H9 (cell line): ENCODE results near the gene EIF2D. TPM values are rescaled to one million over a fixed set of nuclear protein-coding genes. Genes with fewer than 3 reads are reported as not detected.
A peak's percentile ranks its signal among the peaks of the same experiment; 100 is the strongest.

Source experiments
- DNase-seq: peaks from one replicate; pipeline ENCODE4 v3.0.0-alpha.2; 2017
- H2AFZ ChIP-seq: one replicate; pipeline ENCODE4 v1.6.1; 2013; ENCODE audit warnings: mild to moderate bottlenecking, low read length, control low read depth, moderate library complexity
- H2AK5ac ChIP-seq: 2 replicates; pipeline ENCODE4 v1.6.1; 2013; ENCODE audit warnings: low read length, control low read depth, mixed read lengths; ENCODE audit not compliant: insufficient read length
- H2BK120ac ChIP-seq: one replicate; pipeline ENCODE4 v1.6.1; 2013; ENCODE audit warnings: low read depth, mild to moderate bottlenecking, low read length, control low read depth, inconsistent platforms; ENCODE audit not compliant: poor library complexity, severe bottlenecking
- H2BK12ac ChIP-seq: 2 replicates; pipeline ENCODE4 v1.6.1; 2013; ENCODE audit warnings: low read length, control low read depth, mixed read lengths, low read depth; ENCODE audit not compliant: insufficient read length
- H2BK15ac ChIP-seq: 2 replicates; pipeline ENCODE4 v1.6.1; 2013; ENCODE audit warnings: low read depth, low read length, control low read depth
- H2BK20ac ChIP-seq: one replicate; pipeline ENCODE4 v1.6.1; 2013; ENCODE audit warnings: low read depth, mild to moderate bottlenecking, low read length, control low read depth, inconsistent platforms; ENCODE audit not compliant: poor library complexity, severe bottlenecking
- H2BK5ac ChIP-seq: 2 replicates; pipeline ENCODE4 v1.6.1; 2013; ENCODE audit warnings: low read length, control low read depth, mixed read lengths; ENCODE audit not compliant: insufficient read length
- H3K14ac ChIP-seq: 2 replicates; pipeline ENCODE4 v1.6.1; 2013; ENCODE audit warnings: low read length, control low read depth; ENCODE audit not compliant: insufficient read depth
- H3K18ac ChIP-seq: 2 replicates; pipeline ENCODE4 v1.6.1; 2013; ENCODE audit warnings: low read depth, mild to moderate bottlenecking, mixed read lengths, low read length, control low read depth; ENCODE audit not compliant: insufficient read length
- H3K23ac ChIP-seq: 2 replicates; pipeline ENCODE4 v1.6.1; 2013; ENCODE audit warnings: low read length, control low read depth, mixed read lengths, low read depth; ENCODE audit not compliant: insufficient read length
- H3K23me2 ChIP-seq: 2 replicates; pipeline ENCODE4 v1.6.1; 2013; ENCODE audit warnings: low read depth, mild to moderate bottlenecking, mixed read lengths, low read length, control low read depth; ENCODE audit not compliant: insufficient read length, poor library complexity, severe bottlenecking
- H3K27ac ChIP-seq: 2 replicates; pipeline ENCODE4 v1.5.1; 2013; ENCODE audit warnings: low read length, control low read depth, mixed read lengths, low read depth; ENCODE audit not compliant: insufficient read length
- H3K27me3 ChIP-seq: 2 replicates; pipeline ENCODE4 v1.6.1; 2013; ENCODE audit warnings: low read length, control low read depth, inconsistent platforms; ENCODE audit not compliant: insufficient read depth
- H3K4ac ChIP-seq: 2 replicates; pipeline ENCODE4 v1.6.1; 2013; ENCODE audit warnings: low read depth, mild to moderate bottlenecking, control low read depth, inconsistent platforms, low read length, moderate library complexity
- H3K4me1 ChIP-seq: 2 replicates; pipeline ENCODE4 v1.6.1; 2013; ENCODE audit warnings: low read length, control low read depth, inconsistent platforms; ENCODE audit not compliant: insufficient read depth
- H3K4me2 ChIP-seq: 2 replicates; pipeline ENCODE4 v1.6.1; 2013; ENCODE audit warnings: low read length, control low read depth, mixed read lengths; ENCODE audit not compliant: insufficient read length, insufficient read depth
- H3K56ac ChIP-seq: 2 replicates; pipeline ENCODE4 v1.6.1; 2013; ENCODE audit warnings: low read depth, mild to moderate bottlenecking, mixed read lengths, low read length, control low read depth; ENCODE audit not compliant: insufficient read length
- H3K79me1 ChIP-seq: 2 replicates; pipeline ENCODE4 v1.6.1; 2013; ENCODE audit warnings: low read depth, mild to moderate bottlenecking, moderate library complexity, low read length, control low read depth, inconsistent platforms; ENCODE audit not compliant: insufficient read depth, poor library complexity, severe bottlenecking
- H3K79me2 ChIP-seq: 2 replicates; pipeline ENCODE4 v1.6.1; 2013; ENCODE audit warnings: low read length, control low read depth, inconsistent platforms; ENCODE audit not compliant: insufficient read depth
- H3K9ac ChIP-seq: 2 replicates; pipeline ENCODE4 v1.6.1; 2013; ENCODE audit warnings: low read length, control low read depth, mixed read lengths; ENCODE audit not compliant: insufficient read length; ENCODE audit errors: extremely low read depth
- H3K9me3 ChIP-seq: one replicate; pipeline ENCODE4 v1.6.1; 2013; ENCODE audit warnings: low read depth, low read length, inconsistent platforms; ENCODE audit not compliant: control insufficient read depth
- H3T11ph ChIP-seq: one replicate; pipeline ENCODE4 v1.6.1; 2013; ENCODE audit warnings: mild to moderate bottlenecking, low read length, control low read depth, inconsistent platforms
- H4K20me1 ChIP-seq: one replicate; pipeline ENCODE4 v1.6.1; 2013; ENCODE audit not compliant: control insufficient read depth, insufficient read length, insufficient read depth
- H4K5ac ChIP-seq: 2 replicates; pipeline ENCODE4 v1.6.1; 2013; ENCODE audit warnings: low read depth, mild to moderate bottlenecking, mixed read lengths, low read length, control low read depth; ENCODE audit not compliant: insufficient read length
- H4K8ac ChIP-seq: replicated peaks from 2 replicates; pipeline ENCODE4 v1.6.1; 2013; ENCODE audit warnings: low read length, control low read depth, mixed read lengths, low read depth; ENCODE audit not compliant: insufficient read length
- H4K91ac ChIP-seq: 2 replicates; pipeline ENCODE4 v1.6.1; 2013; ENCODE audit warnings: low read depth, mild to moderate bottlenecking, moderate library complexity, mixed read lengths, low read length, control low read depth; ENCODE audit not compliant: insufficient read length
- H3K27ac Mint-ChIP-seq, 3 experiments: 2 replicates in 2 of 3; 3 replicates in 1 of 3; pipeline ENCODE4 v1.8.0; 2020 to 2021; ENCODE audit warnings: mixed read lengths in 3 of 3, mild to moderate bottlenecking in 1 of 3, moderate library complexity in 1 of 3
- H3K27me3 Mint-ChIP-seq: 2 replicates; pipeline ENCODE4 v1.8.0; 2021; ENCODE audit warnings: low read depth, mild to moderate bottlenecking, moderate library complexity, mixed read lengths
- H3K36me3 Mint-ChIP-seq, 3 experiments: 2 replicates in 2 of 3; 3 replicates in 1 of 3; pipeline ENCODE4 v1.8.0; 2020 to 2021; ENCODE audit warnings: low read depth in 3 of 3, mixed read lengths in 3 of 3; ENCODE audit not compliant: insufficient read depth in 1 of 3
- H3K4me1 Mint-ChIP-seq, 2 experiments: 2 replicates each; pipeline ENCODE4 v1.8.0; 2020; ENCODE audit warnings: mixed read lengths in 2 of 2
- H3K4me3 Mint-ChIP-seq, 2 experiments: 2 replicates in 1 of 2; 3 replicates in 1 of 2; pipeline ENCODE4 v1.8.0; 2020 to 2021; ENCODE audit warnings: mild to moderate bottlenecking in 2 of 2, mixed read lengths in 2 of 2, moderate library complexity in 1 of 2
- H3K9me3 Mint-ChIP-seq, 2 experiments: 2 replicates in 1 of 2; 3 replicates in 1 of 2; pipeline ENCODE4 v1.8.0; 2020; ENCODE audit warnings: mild to moderate bottlenecking in 2 of 2, mixed read lengths in 2 of 2, moderate library complexity in 1 of 2
- CTCF ChIP-seq: fragments of 200-600 bp; sonication (generic); conservative IDR thresholded peaks from 3 replicates; pipeline ENCODE4 v1.8.0; 2021; ENCODE audit warnings: antibody characterized with exemption, mild to moderate bottlenecking
- WGBS: extraction: QIAGEN DNeasy Blood & Tissue Kit; methylation state at CpG from one replicate; pipeline ENCODE4 v1.1.7; 2013; ENCODE audit warnings: missing lambda C conversion rate, low lambda C conversion rate, mixed read lengths; ENCODE audit not compliant: insufficient read length; ENCODE audit errors: extremely low coverage; 5-methylcytosine and 5-hydroxymethylcytosine counted together
- total RNA-seq: library from RNA; stranded (reverse); gene quantifications from 2 replicates; pipeline ENCODE4 v1.2.1, GENCODE V29; 2021

The EIF2D gene
- total RNA-seq, 1 experiment from 2014 or later = 35.8 TPM

- H3K27me3 ChIP-seq = no peaks in the 10 kb centered on the region
- no peak overlapping the region for H3K56ac ChIP-seq
- Mint-ChIP-seq H3K9me3 (no peaks in the 10 kb centered on the region), H3K36me3 (no peaks in the 10 kb centered on the region), H3K27ac (peak overlapping the region in 2 of 3 experiments; percentile 2 to 12; a peak in 4 of 7 replicates), H3K4me3 (no peak overlapping the region), H3K27me3 (peaks cover 3% of the 10 kb centered on the region; the same call in 1 of the 2 replicates), H3K4me1 (peaks cover 5 to 7% of the 10 kb centered on the region in 2 experiments)
- H4K91ac ChIP-seq = no peak overlapping the region
- H2BK12ac ChIP-seq = no peak overlapping the region
- no peak overlapping the region for H3K14ac ChIP-seq
- H4K8ac ChIP-seq = no peak overlapping the region
- no peaks in the 10 kb centered on the region for H3K4me1 ChIP-seq
- H2BK15ac ChIP-seq = no peak overlapping the region
- H2BK20ac ChIP-seq = no peak overlapping the region
- H2AK5ac ChIP-seq = no peak overlapping the region
- H4K5ac ChIP-seq = no peak overlapping the region
- H3K79me1 ChIP-seq = no peaks in the 10 kb centered on the region
- H3K9me3 ChIP-seq = no peaks in the 10 kb centered on the region
- H4K20me1 ChIP-seq = no peaks in the 10 kb centered on the region
- H3K4me2 ChIP-seq = no peak overlapping the region
- H3K9ac ChIP-seq = no peak overlapping the region
- H2BK120ac ChIP-seq = no peak overlapping the region
- no peak overlapping the region for H3T11ph ChIP-seq
- WGBS = no CpG with 5 or more reads among the region's 16 CpGs
- H3K18ac ChIP-seq = no peak overlapping the region
- no peak overlapping the region for H3K23ac ChIP-seq
- TF ChIP-seq CTCF = peak; percentile 94
- H2BK5ac ChIP-seq = no peak overlapping the region
- no peak overlapping the region for H3K4ac ChIP-seq
- H3K27ac ChIP-seq = no peak overlapping the region
- no peaks in the 10 kb centered on the region for H3K23me2 ChIP-seq
- peak; percentile 75 for DNase-seq
- no peaks in the 10 kb centered on the region for H3K79me2 ChIP-seq
- no peak overlapping the region for H2AFZ ChIP-seq
Measured at GRCh38 chr1:206583707-206584648, 28.3 kb downstream of the EIF2D start.
